H1 (cell line): Measurements from ENCODE around the gene GPC1. TPM values are rescaled to one million over a fixed set of nuclear protein-coding genes. Genes with fewer than 3 reads are reported as not detected.

Experiments used
- CTCF ChIA-PET: fragments of 300-600 bp; sonication (Branson Sonifier 250); formaldehyde crosslinking; loops from one replicate; lab custom pipeline; 2021; ENCODE audit not compliant: partially characterized antibody; lab: Charles Lee
- POLR2A ChIA-PET: fragments of 300-600 bp; sonication (Branson Sonifier 250); formaldehyde crosslinking; loops from one replicate; lab custom pipeline; 2021; ENCODE audit warnings: inconsistent platforms; ENCODE audit not compliant: partially characterized antibody; lab: Charles Lee
- DNase-seq, 2 experiments: peaks; one replicate each; pipeline versions ENCODE4 v3.0.0 to v3.0.0-alpha.2; 2010 to 2022; ENCODE audit warnings: low spot score in 2 of 2, low read depth in 1 of 2, mixed read lengths in 1 of 2
- FAIRE-seq: peaks from 2 replicates; lab custom pipeline; 2011; peaks lifted over from hg19 to GRCh38; lab: Jason Lieb, UNC
- H2AFZ ChIP-seq: 2 replicates; pipeline ENCODE4 v1.8.1; 2012; ENCODE audit warnings: low read length, inconsistent platforms
- H2AK5ac ChIP-seq: 2 replicates; pipeline ENCODE4 v1.6.1; 2013; ENCODE audit warnings: low read depth, low read length
- H2BK120ac ChIP-seq: replicated peaks from 2 replicates; pipeline ENCODE3; 2013; ENCODE audit warnings: low read depth, low read length, inconsistent platforms
- H2BK12ac ChIP-seq: 2 replicates; pipeline ENCODE4 v1.6.1; 2013; ENCODE audit warnings: low read depth, low read length
- H2BK15ac ChIP-seq: 2 replicates; pipeline ENCODE4 v1.6.1; 2013; ENCODE audit warnings: low read length
- H2BK20ac ChIP-seq: 2 replicates; pipeline ENCODE4 v1.6.1; 2013; ENCODE audit warnings: low read length
- H2BK5ac ChIP-seq: 2 replicates; pipeline ENCODE4 v1.6.1; 2013; ENCODE audit warnings: low read depth, low read length
- H3K14ac ChIP-seq: 2 replicates; pipeline ENCODE4 v1.6.1; 2013; ENCODE audit warnings: inconsistent platforms; ENCODE audit not compliant: insufficient read length
- H3K18ac ChIP-seq: 2 replicates; pipeline ENCODE4 v1.6.1; 2013; ENCODE audit warnings: low read length; ENCODE audit errors: extremely low read depth
- H3K23ac ChIP-seq: 2 replicates; pipeline ENCODE4 v1.6.1; 2013; ENCODE audit warnings: inconsistent platforms; ENCODE audit not compliant: insufficient read length
- H3K23me2 ChIP-seq: 2 replicates; pipeline ENCODE4 v1.6.1; 2013; ENCODE audit warnings: low read depth, low read length
- H3K27ac ChIP-seq: 2 replicates; pipeline ENCODE4 v1.6.1; 2011; ENCODE audit warnings: low read depth, low read length, inconsistent platforms
- H3K27me3 ChIP-seq, 4 experiments: replicated peaks in 1 of 4; 1 replicate in 1 of 4; 2 replicates in 3 of 4; pipeline versions ENCODE4 v1.6.1 to v1.8.1; 2011 to 2013; ENCODE audit warnings: low read length in 3 of 4, mild to moderate bottlenecking in 3 of 4, inconsistent platforms in 2 of 4, mixed read lengths in 2 of 4, moderate library complexity in 1 of 4; ENCODE audit not compliant: control insufficient read depth in 3 of 4, insufficient read depth in 3 of 4; ENCODE audit errors: extremely low read depth in 1 of 4
- H3K36me3 ChIP-seq, 4 experiments: 2 replicates each; pipeline versions ENCODE4 v1.6.1 to v1.8.1; 2011 to 2013; ENCODE audit warnings: mild to moderate bottlenecking in 4 of 4, low read length in 3 of 4, moderate library complexity in 2 of 4, control low read depth in 1 of 4, inconsistent platforms in 1 of 4; ENCODE audit not compliant: insufficient read depth in 4 of 4, control insufficient read depth in 2 of 4
- H3K4ac ChIP-seq: replicated peaks from 2 replicates; pipeline ENCODE3; 2013; ENCODE audit warnings: low read length, low read depth, mixed read lengths, inconsistent platforms; ENCODE audit not compliant: insufficient read length
- H3K4me1 ChIP-seq, 4 experiments: replicated peaks in 1 of 4; 1 replicate in 1 of 4; 2 replicates in 3 of 4; pipeline versions ENCODE4 v1.6.1 to v1.8.1; 2011 to 2013; ENCODE audit warnings: low read length in 3 of 4, inconsistent platforms in 2 of 4, mixed read lengths in 1 of 4; ENCODE audit not compliant: insufficient read depth in 4 of 4, control insufficient read depth in 3 of 4
- H3K4me2 ChIP-seq, 2 experiments: 2 replicates each; pipeline versions ENCODE4 v1.6.1 to v1.8.1; 2011 to 2013; ENCODE audit warnings: low read depth in 2 of 2, low read length in 2 of 2, control low read depth in 1 of 2, inconsistent platforms in 1 of 2, mild to moderate bottlenecking in 1 of 2; ENCODE audit not compliant: insufficient read depth in 1 of 2
- H3K4me3 ChIP-seq, 4 experiments: fragments of 200-600, 300-600 bp in 1 of 4; sonication (generic), shearing (Covaris generic), sonication (Bioruptor Twin) in 1 of 4; 2 replicates each; pipeline versions ENCODE4 v1.5.1 to v1.8.1; 2011 to 2016; ENCODE audit warnings: low read length in 4 of 4, low read depth in 3 of 4, control low read depth in 2 of 4, inconsistent platforms in 2 of 4, mild to moderate bottlenecking in 2 of 4, mixed read lengths in 1 of 4, moderate library complexity in 1 of 4; ENCODE audit not compliant: insufficient read depth in 2 of 4; ENCODE audit errors: extremely low read depth in 1 of 4
- H3K56ac ChIP-seq: replicated peaks from 2 replicates; pipeline ENCODE3; 2013; ENCODE audit warnings: low read depth, mild to moderate bottlenecking, mixed read lengths, low read length, inconsistent platforms; ENCODE audit not compliant: insufficient read length
- H3K79me1 ChIP-seq: 2 replicates; pipeline ENCODE4 v1.6.1; 2013; ENCODE audit warnings: low read depth, low read length, control low read depth
- H3K79me2 ChIP-seq, 2 experiments: 2 replicates each; pipeline versions ENCODE4 v1.6.1 to v1.8.1; 2012 to 2013; ENCODE audit warnings: low read length in 2 of 2, mild to moderate bottlenecking in 2 of 2, inconsistent platforms in 1 of 2; ENCODE audit not compliant: insufficient read depth in 2 of 2, control insufficient read depth in 1 of 2
- H3K9ac ChIP-seq, 4 experiments: replicated peaks in 1 of 4; 1 replicate in 1 of 4; 2 replicates in 3 of 4; pipeline versions ENCODE4 v1.6.1 to v1.8.1; 2011 to 2013; ENCODE audit warnings: low read depth in 3 of 4, low read length in 3 of 4, control low read depth in 2 of 4, mild to moderate bottlenecking in 2 of 4, moderate library complexity in 2 of 4, inconsistent platforms in 1 of 4; ENCODE audit errors: extremely low read depth in 1 of 4
- H3K9me3 ChIP-seq, 2 experiments: 2 replicates each; pipeline versions ENCODE4 v1.6.1 to v1.8.1; 2012 to 2013; ENCODE audit warnings: mild to moderate bottlenecking in 2 of 2, moderate library complexity in 2 of 2, control low read depth in 1 of 2, inconsistent platforms in 1 of 2, low read depth in 1 of 2, low read length in 1 of 2, mixed read lengths in 1 of 2; ENCODE audit not compliant: insufficient read depth in 2 of 2
- H4K20me1 ChIP-seq, 2 experiments: replicated peaks in 1 of 2; 2 replicates each; pipeline versions ENCODE3 to v1.8.1; 2011 to 2013; ENCODE audit warnings: inconsistent platforms in 2 of 2, low read length in 2 of 2, mild to moderate bottlenecking in 1 of 2; ENCODE audit not compliant: insufficient read depth in 2 of 2, control insufficient read depth in 1 of 2
- H4K5ac ChIP-seq: 2 replicates; pipeline ENCODE4 v1.6.1; 2013; ENCODE audit warnings: low read length, low read depth, mixed read lengths, inconsistent platforms; ENCODE audit not compliant: insufficient read length
- H4K8ac ChIP-seq: 2 replicates; pipeline ENCODE4 v1.8.0; 2013; ENCODE audit warnings: mild to moderate bottlenecking, moderate library complexity, low read length, inconsistent platforms; ENCODE audit not compliant: insufficient read depth; ENCODE audit errors: extremely low read depth
- H4K91ac ChIP-seq: replicated peaks from 2 replicates; pipeline ENCODE3; 2013; ENCODE audit warnings: low read length, mixed read lengths, inconsistent platforms; ENCODE audit not compliant: insufficient read length
- ASH2L ChIP-seq: fragments of 200-600, 300-600 bp; sonication (generic); IDR thresholded peaks from one replicate; pipeline ENCODE4 v1.7.1; 2017; ENCODE audit warnings: low read length
- EZH2 ChIP-seq: fragments of 200-600 bp; sonication (generic); IDR thresholded peaks from 2 replicates; pipeline ENCODE4 v1.7.1; 2012; ENCODE audit warnings: low read depth, mild to moderate bottlenecking, moderate library complexity, low read length, inconsistent platforms; ENCODE audit not compliant: severe bottlenecking
- KDM5A ChIP-seq: fragments of 200-600 bp; IDR thresholded peaks from 2 replicates; pipeline ENCODE4 v1.7.1; 2012; ENCODE audit warnings: mild to moderate bottlenecking, low read length, inconsistent platforms, mixed read lengths
- MAFK ChIP-seq: IDR thresholded peaks from 2 replicates; pipeline ENCODE4 v1.6.1; 2012; ENCODE audit warnings: low read depth, mild to moderate bottlenecking, improper control_type of control experiment, low read length
- RFX5 ChIP-seq: IDR thresholded peaks from 2 replicates; pipeline ENCODE4 v1.6.1; 2011; ENCODE audit warnings: low read depth, low read length, improper control_type of control experiment, borderline replicate concordance
- RXRA ChIP-seq: IDR thresholded peaks from 2 replicates; pipeline ENCODE4 v1.6.1; 2011; ENCODE audit warnings: low read depth, mild to moderate bottlenecking, low read length, moderate library complexity; ENCODE audit not compliant: insufficient read depth
- SIN3A ChIP-seq, 2 experiments: IDR thresholded peaks in 1 of 2; conservative IDR thresholded peaks in 1 of 2; 2 replicates each; pipeline ENCODE4 v1.6.1; 2011 to 2012; ENCODE audit warnings: low read length in 2 of 2, improper control_type of control experiment in 1 of 2, low read depth in 1 of 2, mild to moderate bottlenecking in 1 of 2
- TAF7 ChIP-seq: optimal IDR thresholded peaks from 2 replicates; pipeline ENCODE3; 2011; ENCODE audit warnings: low read depth, mild to moderate bottlenecking, inconsistent platforms, low read length, moderate library complexity, borderline replicate concordance
- WGBS, 2 experiments: shearing (Covaris generic) in 1 of 2; methylation state at CpG; one replicate each; pipeline versions ENCODE4 v1.1.6 to v1.1.7; 2013 to 2015; ENCODE audit warnings: low lambda C conversion rate in 2 of 2, mixed read lengths in 2 of 2, inconsistent platforms in 1 of 2, low coverage in 1 of 2, missing lambda C conversion rate in 1 of 2; ENCODE audit not compliant: insufficient replicate concordance in 2 of 2, insufficient coverage in 1 of 2, insufficient read length in 1 of 2; ENCODE audit errors: extremely low coverage in 1 of 2, missing lambda C conversion rate in 1 of 2; 5-methylcytosine and 5-hydroxymethylcytosine counted together
- polyA plus RNA-seq, 7 experiments: library from polyadenylated mRNA; depleted of rRNA in 3 of 7; stranded (reverse) in 5 of 7; unstranded in 2 of 7; fragments of >200 nt in 5 of 7; fragments of 200-250 nt in 2 of 7; gene quantifications; 1 replicate in 5 of 7; 2 replicates in 1 of 7; 4 replicates in 1 of 7; pipeline versions ENCODE4 v1.2.1 to v1.2.3, GENCODE V29; 2011 to 2013; ENCODE audit warnings: missing spikeins in 2 of 7, mixed read lengths in 2 of 7
- total RNA-seq: library from RNA; stranded (reverse); fragmentation: NEBNext Ultra II Directional; extraction: Animal tissue kit (Norgen Biotek cat#: 25700); gene quantifications from 2 replicates; pipeline ENCODE4 v1.2.1, GENCODE V29; 2021
- TF ChIP-seq, protein P1 (sequence below): IDR thresholded peaks from 2 replicates; pipeline ENCODE4 v1.6.1; 2011; ENCODE audit warnings: low read depth, mild to moderate bottlenecking, low read length; ENCODE audit not compliant: insufficient read depth

The GPC1 gene
- total and polyA plus RNA-seq, 2 of the 8 experiments (the other 6 are each of a cell fraction or from before 2014, with no cell fraction given) = 21.9 to 28.3 TPM

DNA sequence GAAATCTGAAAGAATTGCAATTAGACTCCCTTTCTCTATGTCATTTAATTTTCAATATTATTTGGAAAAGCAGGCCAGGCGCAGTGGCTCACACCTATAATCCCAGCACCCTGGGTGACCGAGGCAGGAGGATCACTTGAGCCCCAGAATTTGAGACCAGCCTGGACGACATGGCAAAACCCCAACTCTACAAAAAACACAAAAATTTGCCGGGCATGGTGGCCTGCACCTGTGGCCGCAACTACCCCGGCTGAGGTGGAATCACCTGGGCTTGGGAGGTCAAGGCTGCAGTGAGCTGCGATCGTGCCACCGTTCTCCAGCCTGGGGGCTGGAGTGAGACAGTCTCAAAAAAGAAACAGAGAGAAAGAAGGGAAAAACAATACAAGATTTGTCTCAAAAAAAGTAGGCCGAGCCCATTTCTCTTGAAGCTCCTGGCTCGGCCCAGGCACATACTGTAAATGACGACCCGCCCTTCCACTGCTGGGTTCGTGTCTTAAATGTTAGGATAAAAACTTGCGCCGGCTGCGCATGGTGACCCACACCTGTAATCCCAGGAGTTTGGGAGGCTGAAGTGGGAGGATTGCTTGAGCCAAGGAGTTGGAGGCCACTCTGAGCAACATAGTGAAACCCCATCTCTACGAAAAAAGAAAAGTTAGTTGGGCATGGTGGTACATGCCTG is 31.1 kb upstream of the GPC1 start:
- H2AK5ac ChIP-seq = no peak overlapping the region
- no peaks in the 10 kb centered on the region for H3K27me3 ChIP-seq
- H3K14ac ChIP-seq = no peak overlapping the region
- ChIA-PET POLR2A (interaction anchor here (0.9 kb wide), 1 partner anchor 17 kb away, joined by 3 read pairs; no protein-coding TSS in a partner anchor), CTCF (no interaction called here)
- no peaks in the 10 kb centered on the region for H4K20me1 ChIP-seq
- H3K23me2 ChIP-seq = no peaks in the 10 kb centered on the region
- H4K8ac ChIP-seq = no peak overlapping the region
- no peak overlapping the region for H3K56ac ChIP-seq
- no peak overlapping the region for H3K9ac ChIP-seq
- no peak overlapping the region for H3K18ac ChIP-seq
- no peak overlapping the region for H2BK5ac ChIP-seq
- H2BK12ac ChIP-seq = no peak overlapping the region
- H2BK15ac ChIP-seq = no peak overlapping the region
- H3K79me2 ChIP-seq = no peaks in the 10 kb centered on the region
- H3K36me3 ChIP-seq = no peaks in the 10 kb centered on the region
- no peak overlapping the region for H2BK20ac ChIP-seq
- no peak overlapping the region for H3K4me2 ChIP-seq
- FAIRE-seq = no peak
- no peaks in the 10 kb centered on the region for H3K9me3 ChIP-seq
- H3K4me3 ChIP-seq = no peak overlapping the region
- no peak overlapping the region for H3K23ac ChIP-seq
- no peak overlapping the region for H4K5ac ChIP-seq
- no peak overlapping the region for H2BK120ac ChIP-seq
- H3K79me1 ChIP-seq = no peaks in the 10 kb centered on the region
- H3K4ac ChIP-seq = no peak overlapping the region
- no peak overlapping the region for H4K91ac ChIP-seq
- H2AFZ ChIP-seq = no peak overlapping the region
- WGBS, 2 experiments = 91% methylated on average over 18 of the region's 18 CpGs; no CpG with 5 or more reads in 1 of the 2 experiments
- peak in 1 of 2 experiments; percentile 24 for DNase-seq
- H3K4me1 ChIP-seq = no peaks in the 10 kb centered on the region; a peak in 1 of 7 replicates
- no peak overlapping the region for H3K27ac ChIP-seq
- TF ChIP-seq RFX5 (no peak), EZH2 (no peak), KDM5A (no peak), MAFK (no peak), TAF7 (no peak), RXRA (no peak), ASH2L (no peak), SIN3A (conservative IDR thresholded peaks at IDR 0.05 in 1 of 2, IDR thresholded peaks at IDR 0.05 in 1 of 2; ENCODE audit: low read depth in 1 of 2, low read length in 2 of 2) (no peak)
- TF ChIP-seq, protein P1, sequence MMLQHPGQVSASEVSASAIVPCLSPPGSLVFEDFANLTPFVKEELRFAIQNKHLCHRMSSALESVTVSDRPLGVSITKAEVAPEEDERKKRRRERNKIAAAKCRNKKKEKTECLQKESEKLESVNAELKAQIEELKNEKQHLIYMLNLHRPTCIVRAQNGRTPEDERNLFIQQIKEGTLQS = no peak
